Stimulated activated CD8-positive, alpha-beta memory T cell treated with anti-CD3 and anti-CD28 coated beads, Interleukin-12 subunit alpha, Interleukin-12 subunit beta, amount 100 ng/mL, for 24 hours (primary cell): ENCODE data around the gene ALDH3B1.

Experiments used
- DNase-seq: peaks from one replicate; pipeline ENCODE4 v3.0.0-alpha.2; 2020; ENCODE audit errors: extremely low read depth

ALDH3B1 gene

GRCh38 chr11:67997475-67997921 lies 12.6 kb upstream of the ALDH3B1 start:
- no peak for DNase-seq

DNA sequence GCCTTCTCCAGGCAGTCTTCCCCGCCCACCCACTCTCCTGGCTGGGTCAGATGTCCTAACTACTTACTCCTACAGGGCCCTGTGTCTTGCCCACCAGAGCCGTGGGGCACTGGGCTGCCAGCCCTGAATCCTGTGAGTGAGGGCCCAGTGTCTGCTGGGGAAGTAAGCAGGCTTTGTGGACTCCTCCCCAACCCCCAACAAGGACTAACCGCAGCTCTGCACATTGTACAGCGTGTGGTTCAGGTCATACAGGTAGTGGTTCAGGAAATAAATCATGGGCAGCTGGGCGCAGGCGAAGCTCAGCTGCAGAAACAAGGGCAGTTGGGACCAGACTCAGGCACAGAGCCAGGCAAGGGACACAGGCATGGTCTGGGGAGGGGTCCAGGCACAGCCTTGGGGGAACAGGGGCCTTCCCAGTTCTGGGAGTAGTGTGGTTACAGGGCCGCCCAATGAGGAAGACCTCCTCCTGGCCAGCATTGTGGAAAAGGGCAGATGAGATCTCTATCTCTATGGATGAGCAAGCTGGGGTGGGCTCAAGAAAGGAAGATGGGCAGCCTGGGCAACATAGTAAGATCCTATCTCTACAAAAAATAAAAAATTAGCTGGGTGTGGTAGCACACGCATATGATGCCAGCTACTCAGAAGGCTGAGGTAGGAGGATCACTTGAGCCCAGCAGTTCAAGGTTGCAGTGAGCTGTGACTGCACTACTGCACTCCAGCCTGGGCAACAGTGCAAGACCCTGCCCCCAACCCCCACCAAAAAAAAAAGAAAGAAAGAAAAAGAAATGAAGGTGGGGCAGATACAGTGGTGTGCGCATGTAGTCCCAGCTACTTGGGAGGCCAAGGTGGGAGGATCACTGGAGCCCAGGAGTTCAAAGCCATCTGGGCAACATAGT lies 11.7 kb upstream of the ALDH3B1 start:
- no peak for DNase-seq

DNA sequence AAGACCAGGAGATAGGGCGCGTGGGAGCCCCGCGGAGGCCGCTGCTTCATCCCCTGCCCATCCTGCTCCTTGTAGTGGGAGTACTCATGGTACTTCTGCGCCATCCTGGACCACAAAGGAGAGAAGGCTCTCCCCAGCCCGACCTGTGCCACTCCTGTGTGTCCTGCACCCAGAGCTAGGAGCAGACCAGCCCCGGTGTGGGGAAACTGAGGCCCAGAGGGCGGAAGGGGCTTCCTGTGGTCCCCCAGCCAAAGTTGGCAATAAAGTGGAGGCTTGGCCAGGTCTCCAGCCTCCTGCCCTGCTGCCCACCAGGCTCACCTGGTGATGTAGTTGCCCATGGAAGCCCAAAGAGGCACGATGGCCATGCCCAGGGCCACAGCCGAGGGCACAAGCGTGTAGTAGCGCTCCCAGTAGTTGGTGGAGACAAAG lies 10.9 kb upstream of the ALDH3B1 start:
- DNase-seq: no peak

DNA sequence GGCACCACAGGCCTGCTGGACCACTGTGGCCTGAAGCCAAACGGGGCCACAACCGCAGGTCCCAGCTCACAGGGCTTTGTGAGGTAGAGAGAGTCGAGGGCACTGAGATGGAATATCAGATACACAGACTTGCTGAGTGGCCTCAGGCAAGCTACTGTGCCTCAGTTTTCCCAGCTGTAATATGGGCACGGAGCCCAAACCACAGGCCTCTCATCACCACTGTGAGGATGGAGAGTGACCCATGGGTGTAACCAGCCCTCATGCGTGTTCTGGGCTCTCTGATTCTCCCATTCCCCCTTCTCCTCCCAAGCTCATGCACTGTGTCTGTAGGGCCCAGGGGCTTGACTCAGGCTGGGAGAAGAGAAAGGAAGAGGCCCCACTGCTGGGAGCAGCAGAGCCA lies 10.4 kb upstream of the ALDH3B1 start:
- DNase-seq: no peak

- DNase-seq: no peak
Measured at GRCh38 chr11:68002575-68002937, 7.6 kb upstream of the ALDH3B1 start.

DNA sequence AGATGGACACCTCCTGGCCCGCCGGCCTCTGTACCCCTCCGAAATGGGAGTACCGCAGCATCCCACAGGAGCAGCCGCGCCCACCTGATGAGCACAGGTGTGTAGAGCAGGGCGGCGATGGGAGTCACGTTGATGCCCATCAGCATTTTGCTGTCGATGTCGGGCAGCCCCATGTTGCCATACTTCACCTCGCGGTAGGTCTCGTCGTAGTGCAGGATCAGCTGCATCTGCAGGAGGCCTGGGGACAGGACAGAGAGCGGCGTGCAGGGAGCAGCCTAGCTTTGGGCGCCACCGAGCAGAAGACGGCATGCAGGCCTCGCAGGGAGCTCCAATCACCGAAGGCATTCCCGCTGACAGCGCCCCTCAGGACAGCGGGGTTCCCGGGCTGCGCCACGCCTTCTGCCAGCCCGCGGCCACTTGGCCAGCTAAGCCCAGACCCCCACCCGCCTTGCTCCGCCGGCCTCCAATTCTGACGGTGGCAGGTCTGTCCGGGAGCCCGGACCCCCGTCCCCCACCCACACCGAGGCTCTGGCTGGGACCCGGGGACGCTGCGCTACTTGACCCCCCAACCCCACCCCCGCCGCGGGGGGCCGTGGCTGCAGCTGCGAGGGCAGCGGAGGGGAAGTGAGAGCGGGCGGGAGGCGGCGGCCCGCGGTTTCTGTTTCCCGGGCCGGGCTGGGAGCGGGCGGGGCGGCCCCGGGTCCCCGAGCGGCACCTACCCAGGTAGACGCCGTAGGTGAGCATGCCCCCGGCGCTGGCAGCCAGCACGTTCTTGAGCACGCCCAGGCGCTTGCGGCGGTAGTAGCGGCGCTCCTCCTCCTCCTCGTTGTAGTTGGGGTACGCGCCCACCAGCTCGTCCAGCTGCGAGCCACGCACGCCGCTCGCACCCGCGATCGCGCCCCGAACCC lies 6.9 kb upstream of the ALDH3B1 start:
- DNase-seq: no peak

GRCh38 chr11:68003846-68004550 lies 6.1 kb upstream of the ALDH3B1 start, which contains the start of gene UNC93B1:
UNC93B1 (minus strand) TSS chr11:68004097; CDS start chr11:68004043, 54 bp downstream.
- peak; percentile 55 for DNase-seq

DNA sequence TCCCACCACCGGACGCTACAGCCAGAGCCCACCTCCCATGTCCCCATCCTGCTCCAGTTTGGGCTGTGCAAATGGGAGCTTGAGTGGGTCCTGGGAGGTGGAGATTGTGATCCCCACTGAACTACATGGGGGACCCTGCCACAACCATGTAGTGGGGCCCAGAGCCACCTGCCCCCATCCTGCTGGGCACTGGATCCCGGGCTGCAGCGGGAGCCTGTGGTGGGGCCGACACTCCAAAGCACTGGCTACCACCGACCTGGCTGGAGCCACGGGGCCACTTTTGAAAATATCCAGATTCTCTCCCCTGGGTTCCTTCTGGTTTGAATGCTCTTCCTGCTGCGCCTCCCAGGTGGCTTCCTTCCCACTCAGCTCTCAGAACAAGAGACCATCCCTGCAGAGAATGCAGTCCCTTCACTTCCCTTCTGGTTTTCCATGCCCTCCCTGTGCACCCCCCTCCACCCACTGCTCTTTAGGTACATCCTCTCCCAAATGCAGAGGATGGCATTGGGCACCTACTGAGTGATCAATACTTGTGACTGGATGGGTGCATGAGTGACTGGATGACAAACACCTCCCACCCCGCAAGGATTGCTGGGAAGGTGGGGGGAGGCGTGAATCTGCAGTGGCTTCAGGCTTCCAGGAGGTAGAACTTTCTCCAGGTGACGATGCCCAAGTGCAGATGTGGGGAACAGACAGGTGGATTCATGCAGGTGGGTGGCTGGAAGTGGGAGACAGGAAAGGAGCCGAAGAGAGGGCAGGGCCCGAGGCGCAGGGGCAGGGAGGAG lies 5.4 kb upstream of the ALDH3B1 start:
- no peak for DNase-seq

- DNase-seq: no peak
Measured at GRCh38 chr11:68006606-68007166, 3.4 kb upstream of the ALDH3B1 start.

DNA sequence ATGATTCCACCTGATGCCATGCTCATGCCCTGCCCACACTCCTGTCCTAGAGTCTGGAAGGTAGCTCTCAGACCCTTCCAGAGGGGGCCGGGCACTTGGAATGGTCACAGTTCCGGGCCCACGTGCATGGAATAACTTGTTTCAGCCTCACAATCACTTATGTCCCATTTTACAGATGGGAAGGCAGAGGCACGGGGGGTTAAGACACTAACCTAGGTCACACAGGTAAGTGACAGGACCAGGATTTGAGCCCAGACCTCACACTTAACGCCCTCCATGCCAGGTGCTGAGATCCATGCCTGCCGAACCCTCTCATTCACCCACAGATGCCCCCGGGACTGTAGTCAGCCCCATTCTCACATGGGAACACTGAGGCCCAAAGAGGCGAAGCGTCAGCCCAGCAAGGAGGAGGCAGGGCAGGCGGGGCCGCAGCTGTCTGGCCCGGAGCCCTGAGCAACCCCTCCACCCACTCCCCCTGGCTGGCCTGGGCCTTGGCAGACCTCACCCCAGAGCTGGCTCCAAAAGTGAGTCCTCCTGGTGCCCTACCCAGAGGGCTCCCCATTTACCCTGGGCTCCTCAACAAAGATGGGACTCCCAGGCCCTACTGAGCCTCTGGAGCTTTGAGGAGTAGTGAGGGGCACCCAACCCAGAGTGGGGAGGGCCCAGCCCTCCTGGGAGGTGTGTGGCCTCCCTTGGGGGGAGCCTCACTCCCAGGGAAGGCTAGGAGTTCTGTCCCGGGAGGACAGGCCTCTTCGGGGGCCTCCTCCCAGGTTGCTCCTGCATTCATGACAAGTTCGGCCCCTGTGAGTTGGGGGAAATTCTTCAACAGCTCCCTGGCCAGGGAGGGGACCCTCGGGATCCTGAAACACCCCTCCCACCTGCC lies 2.4 kb upstream of the ALDH3B1 start:
- DNase-seq: no peak

GRCh38 chr11:68008381-68009337 lies 1.5 kb upstream of the ALDH3B1 start:
- DNase-seq: no peak

- no peak for DNase-seq
Measured at GRCh38 chr11:68009391-68010089, 587 bp upstream of the ALDH3B1 start.

DNA sequence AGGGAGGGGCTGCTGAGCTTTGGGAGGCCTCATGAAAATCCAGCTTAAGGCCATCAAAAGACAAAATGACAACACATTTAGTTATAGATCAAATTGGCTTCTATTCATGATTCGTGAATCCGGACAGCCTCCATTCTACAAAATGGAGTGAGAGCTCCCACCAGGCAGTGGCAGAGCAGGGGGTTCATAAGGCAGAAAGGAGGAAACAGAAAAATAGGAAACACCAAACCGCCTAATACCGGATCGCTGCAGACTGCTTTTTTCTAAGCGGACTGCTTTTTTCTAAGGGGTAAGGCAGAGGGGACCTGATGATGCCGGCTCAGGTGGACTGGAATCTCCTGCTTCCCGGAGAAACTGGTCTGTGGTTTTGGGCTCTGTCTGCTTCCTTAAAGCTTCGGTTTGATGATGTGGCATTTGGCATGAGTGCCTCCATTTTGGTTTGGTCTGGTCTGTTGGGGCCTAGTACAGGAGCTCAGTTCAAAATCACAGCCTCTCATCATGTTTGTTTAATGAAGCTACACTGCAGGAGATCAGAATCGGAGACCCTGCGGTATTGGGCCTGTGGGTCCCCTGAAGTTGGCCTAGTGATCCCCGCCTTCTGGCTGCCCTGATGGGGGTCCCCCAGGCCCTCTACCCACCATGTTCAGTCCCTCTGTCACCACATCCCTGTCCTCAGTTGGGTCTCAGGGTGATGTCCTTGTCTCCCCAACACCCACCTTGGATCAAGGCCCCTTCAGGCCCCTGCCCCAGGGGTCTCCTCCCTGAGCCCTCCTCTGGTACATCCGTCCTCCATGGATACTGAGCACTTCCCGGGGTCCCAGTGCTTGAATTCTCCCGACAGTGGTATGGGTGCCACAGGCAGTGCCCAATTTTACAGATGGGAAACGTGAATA lies 1.2 kb downstream of the ALDH3B1 start:
- DNase-seq: no peak

DNA sequence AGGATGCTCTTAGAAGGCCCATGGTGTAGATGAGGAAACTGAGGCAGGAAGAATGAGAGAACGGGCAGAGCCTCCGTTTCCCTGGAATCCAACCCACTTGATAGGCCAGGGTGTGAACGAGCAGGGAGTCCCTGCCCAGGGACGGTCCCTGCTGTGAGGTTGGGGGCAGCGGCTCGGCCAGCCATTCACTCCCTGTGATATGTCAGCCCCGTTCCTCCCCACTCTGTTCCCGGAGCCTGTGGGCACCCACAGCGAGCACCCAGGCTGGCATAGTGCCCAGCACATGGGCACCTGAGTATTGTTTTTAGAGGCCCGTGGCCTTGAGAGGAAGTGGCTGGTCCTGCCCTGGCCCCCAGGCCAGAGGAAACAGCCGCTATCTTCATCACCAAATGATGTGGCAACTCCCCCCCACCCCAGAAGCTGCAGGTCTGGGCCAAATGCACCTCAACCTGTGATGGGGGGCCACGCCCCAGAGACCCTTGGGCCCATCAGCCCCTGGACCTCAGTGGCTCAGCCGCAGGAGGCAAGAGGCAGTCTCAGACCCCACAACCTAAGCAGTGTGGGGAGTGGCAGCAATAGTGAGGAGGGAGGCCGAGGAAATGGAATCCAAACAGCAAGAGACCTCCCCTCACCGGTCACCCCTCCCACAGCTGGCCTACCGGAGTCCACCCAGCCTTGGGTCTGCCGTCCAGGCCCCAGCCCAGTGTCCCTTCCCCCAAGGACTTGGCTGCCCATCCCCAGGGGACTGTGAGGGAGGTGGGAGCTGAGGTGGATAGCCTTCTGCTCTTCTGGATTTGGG lies 2.1 kb downstream of the ALDH3B1 start:
- DNase-seq: no peak

- DNase-seq: no peak
Measured at GRCh38 chr11:68012843-68013610, 2.9 kb downstream of the ALDH3B1 start.
